GM13976 (cell line): ENCODE data around the gene DAPK2.

Source experiments
- DNase-seq: peaks from one replicate; pipeline ENCODE4 v3.0.0; 2012; ENCODE audit warnings: low spot score
- CTCF ChIP-seq: IDR thresholded peaks from 2 replicates; pipeline ENCODE4 v1.5.1; 2012; ENCODE audit warnings: borderline replicate concordance, mild to moderate bottlenecking; ENCODE audit not compliant: insufficient read depth; ENCODE audit errors: extremely low read depth, missing control alignments, control extremely low read depth
- in situ Hi-C: fragments of 300-500 bp; cut with MboI; formaldehyde crosslinking; loops from one replicate; pipeline ENCODE4 v1.12.0; 2022; ENCODE audit warnings: low sequenced_read_pairs, mixed read lengths, inconsistent platforms; ENCODE audit not compliant: unreplicated experiment

DAPK2 gene

GRCh38 chr15:63946524-63947065, 99.7 kb downstream of the DAPK2 start:
- no peak for DNase-seq
- in situ Hi-C loops: no loop called here

GRCh38 chr15:63945838-63946298, 100.4 kb downstream of the DAPK2 start:
- in situ Hi-C loops: no loop called here
- no peak for TF ChIP-seq CTCF
- no peak for DNase-seq

More at GRCh38 chr15:63946524-63947065, 99.7 kb downstream of the DAPK2 start:
- no peak for TF ChIP-seq CTCF

DNA sequence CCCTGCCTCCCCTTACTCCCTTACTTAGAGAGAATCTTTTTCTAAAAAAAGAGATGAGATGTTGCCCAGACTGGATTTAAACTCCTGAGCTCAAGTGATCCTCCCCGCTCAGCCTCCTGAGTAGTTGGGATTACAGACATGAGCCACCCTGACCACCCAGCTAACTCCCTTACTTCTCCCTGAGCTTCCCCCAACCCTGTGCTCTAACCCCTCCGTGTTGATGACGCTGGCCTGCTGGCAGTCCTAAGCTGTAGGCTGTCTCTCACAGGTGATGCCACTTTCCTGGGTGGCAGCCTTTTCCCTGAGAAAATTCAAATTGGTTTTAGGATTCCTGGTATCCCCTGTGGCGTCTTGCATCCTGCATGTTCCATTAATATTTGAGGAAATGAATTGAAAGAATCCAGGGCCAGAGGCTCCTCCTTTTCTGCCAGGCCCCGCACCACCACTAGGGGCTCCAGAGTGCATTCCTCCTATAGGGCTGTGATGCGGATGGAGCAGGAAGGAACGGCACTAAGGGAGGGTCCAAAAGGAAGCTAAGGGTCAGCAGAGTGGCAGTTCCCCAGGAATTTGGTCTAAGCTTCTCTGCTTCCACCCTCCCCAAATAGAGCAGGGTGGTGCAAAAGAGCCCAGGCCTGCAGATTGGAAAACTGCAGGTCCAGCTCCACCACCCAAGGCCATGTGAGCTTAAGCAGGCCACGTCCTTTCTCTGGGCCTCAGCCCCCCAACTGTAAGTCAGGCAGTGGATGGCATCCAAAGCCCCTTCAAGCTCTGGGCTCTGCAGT, 101.1 kb downstream of the DAPK2 start:
- peak; percentile 81 for DNase-seq

DNA sequence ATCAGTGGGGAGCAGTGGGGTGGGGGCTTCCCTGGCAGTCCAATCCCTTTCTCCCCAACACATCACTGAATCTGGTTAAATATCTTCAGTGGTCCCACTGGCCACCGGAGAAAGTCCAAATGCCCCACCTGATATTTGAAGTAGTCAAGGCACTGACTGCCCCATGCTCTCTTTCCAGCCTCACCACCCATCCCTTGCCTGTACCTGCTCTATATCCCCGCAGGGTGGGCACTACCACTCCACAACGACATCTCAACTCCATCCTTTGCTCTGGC, 101.7 kb downstream of the DAPK2 start:
- no peak for TF ChIP-seq CTCF
- in situ Hi-C loops: no loop called here
- no peak for DNase-seq

More for the DNA sequence above, 101.1 kb downstream of the DAPK2 start:
- in situ Hi-C loops: no loop called here
- peak; percentile 84 for TF ChIP-seq CTCF

DNA sequence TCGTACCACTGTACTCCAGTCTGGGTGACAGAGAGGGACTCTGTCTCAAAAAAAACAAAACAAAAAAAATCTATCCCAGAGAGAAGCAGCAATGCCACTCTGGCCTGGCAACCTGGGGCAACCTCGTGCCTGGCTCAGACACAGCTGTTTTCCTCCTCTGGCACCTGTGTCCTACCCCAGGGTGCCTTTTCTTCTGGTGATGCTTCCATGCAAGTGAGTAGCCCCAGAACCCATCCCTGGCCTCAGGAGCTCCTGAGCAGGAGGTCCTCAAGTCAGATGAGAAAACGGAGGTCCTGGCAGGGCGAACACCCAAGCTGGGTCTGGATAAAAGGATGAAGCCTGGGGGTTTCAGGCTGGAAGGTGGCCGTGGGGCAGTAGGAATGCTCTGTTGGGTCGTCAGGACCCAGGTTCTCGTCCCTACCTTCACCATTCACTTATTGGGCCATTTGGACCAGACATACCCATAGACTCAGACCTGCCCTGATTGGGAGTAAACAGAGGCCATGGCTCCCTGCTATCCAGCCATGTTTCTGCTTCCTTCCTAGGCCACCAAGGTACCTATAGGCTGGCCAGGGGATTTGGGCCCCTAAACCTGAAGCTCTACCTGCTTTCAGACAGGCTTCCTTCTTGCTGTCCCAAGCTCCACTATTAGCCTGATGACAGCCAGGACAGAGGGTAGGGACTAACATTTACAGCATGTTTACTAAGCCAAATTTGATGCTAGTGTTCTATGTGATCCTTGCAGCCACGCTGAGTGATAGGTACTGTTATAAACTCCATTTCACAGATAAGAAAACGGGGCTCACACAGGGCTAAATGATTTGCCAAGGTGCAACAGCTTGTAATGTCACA, 102.2 kb downstream of the DAPK2 start:
- in situ Hi-C loops: no loop called here
- DNase-seq: no peak
- no peak for TF ChIP-seq CTCF

DNA sequence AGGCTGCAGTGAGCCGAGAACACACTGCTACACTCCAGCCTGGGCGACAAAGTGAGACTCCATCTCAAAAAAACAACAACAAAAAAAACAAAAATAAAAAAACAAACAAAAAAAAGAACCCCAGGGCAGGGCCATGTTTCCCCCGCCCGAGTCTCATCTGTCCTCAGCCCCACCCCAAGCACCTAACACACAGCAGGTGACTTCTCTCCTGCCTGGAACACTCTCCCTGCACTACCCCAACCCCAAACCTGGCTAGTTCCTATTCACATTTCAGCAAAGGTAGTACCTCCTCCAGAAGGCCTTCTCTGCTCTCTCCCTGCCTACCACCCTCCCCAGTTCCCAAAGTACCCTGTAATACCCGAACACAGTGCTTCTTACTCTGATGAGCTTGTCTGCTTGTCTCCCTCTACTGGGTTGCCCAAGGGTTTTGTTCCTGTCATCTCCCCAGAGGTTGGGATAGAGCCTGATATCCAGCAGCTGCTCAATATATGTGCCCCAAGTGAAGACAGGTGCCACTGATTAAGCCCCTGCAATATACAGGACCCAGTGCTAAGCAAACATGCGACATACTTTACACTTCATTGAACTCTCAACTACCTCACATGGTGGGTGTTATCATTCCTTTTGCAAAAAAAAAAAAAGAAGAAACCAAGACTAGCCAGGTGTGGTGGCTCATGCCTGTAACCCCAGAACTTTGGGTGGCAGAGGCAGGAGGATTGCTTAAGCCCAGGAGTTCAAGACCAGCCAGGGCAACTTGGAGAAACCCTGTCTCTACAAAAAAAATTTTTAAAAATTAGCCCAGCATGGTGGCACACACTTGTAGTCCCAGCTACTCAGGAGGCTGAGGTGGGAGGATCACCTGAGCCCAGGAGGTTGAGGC, 103.6 kb downstream of the DAPK2 start:
- in situ Hi-C loops: no loop called here
- no peak for DNase-seq

More for the DNA sequence above, 103.6 kb downstream of the DAPK2 start:
- TF ChIP-seq CTCF: no peak
